HG03520 (cell line): ENCODE measurements around the gene KCNH1.

Experiments used
- ATAC-seq: cut with Tn5 transposase; IDR thresholded peaks from one replicate; pipeline ENCODE4 v1.9.1; 2021; ENCODE audit warnings: mild to moderate bottlenecking, moderate library complexity; ENCODE audit not compliant: unreplicated experiment

KCNH1 gene

GRCh38 chr1:210769473-210769872 lies 364.5 kb downstream of the KCNH1 start:
- ATAC-seq = no peak

- no peak for ATAC-seq
Observed at GRCh38 chr1:210764536-210764935, 369.4 kb downstream of the KCNH1 start.

GRCh38 chr1:210758761-210759160 lies 375.2 kb downstream of the KCNH1 start:
- ATAC-seq = no peak

- no peak for ATAC-seq
Observed at GRCh38 chr1:210758261-210758660, 375.7 kb downstream of the KCNH1 start.

GRCh38 chr1:210757677-210758076 lies 376.3 kb downstream of the KCNH1 start:
- no peak for ATAC-seq

GRCh38 chr1:210755991-210756659 lies 377.8 kb downstream of the KCNH1 start:
- no peak for ATAC-seq

DNA sequence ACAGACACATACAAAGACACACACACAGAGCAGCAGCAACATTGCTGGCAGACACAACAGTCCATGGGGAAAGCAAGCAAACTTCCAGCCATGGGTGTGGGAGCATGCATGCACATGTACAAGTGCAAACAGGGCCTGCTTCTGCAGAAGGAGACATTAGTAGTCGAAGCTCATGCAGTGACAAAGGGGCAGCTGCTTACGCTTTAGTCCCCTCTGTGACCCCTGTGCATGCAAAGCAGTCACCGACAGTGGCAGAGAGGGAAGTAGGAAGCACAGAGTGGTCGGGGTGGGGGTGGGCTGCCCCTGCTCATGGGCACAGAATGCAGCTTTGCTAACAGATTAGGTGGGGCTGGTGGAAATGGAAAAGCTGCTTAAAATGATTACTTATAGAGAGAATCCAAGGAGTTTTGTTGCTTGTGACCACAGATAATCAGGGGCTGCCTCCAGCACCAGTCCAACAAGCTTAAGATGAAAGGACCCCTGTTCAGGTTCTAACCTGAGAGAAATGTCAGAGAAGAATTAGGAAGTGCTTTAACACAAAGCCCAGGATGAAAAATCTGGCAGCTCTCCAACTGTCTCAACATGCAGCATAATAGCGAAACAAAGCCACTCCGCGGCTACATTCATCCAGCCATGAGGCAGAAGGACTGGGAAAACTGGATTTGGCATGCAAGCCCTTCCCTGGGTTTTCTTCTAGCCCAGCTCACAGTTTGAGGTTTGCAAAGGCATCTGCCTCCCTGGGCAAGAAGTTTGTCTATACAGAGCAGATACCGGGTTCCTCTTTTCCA lies 378.9 kb downstream of the KCNH1 start:
- no peak for ATAC-seq

DNA sequence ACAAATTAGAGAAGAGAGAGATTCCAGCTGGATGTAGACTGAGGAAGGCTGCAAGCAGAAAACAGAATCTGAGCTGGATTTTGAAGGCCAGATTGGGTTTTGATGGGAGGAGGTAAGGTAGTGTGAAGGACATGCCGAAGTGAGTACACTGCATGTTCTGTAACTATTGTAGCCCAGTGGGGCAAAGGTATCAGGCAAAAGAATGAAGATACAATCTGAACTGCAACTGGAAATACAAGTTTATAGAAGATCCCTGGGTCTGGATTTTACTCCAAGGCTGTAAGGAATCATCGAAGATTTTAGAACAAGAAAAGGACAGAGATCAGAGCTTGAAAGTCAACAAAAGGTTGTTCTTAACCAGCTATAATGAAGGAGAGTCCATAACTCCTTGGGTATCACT lies 382.0 kb downstream of the KCNH1 start:
- no peak for ATAC-seq

DNA sequence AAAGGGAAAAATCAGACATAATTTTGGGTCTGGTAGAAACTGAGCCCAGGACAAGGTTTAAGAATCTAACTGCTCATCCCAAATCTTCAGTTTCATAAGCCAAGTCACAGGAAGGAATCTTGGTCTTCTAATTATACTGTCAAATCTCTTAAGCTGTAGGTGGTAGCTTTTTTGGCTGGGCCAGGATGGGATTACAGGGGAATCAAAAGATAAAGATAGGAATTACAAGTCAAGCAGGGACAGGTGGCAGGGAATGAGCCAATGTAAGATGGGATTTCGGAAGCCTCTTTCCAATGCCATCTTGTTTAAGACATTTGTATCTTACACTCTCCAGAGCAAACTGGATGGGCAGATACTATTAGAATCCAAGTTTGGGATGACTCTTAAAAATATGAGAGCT lies 383.5 kb downstream of the KCNH1 start:
- no peak for ATAC-seq

DNA sequence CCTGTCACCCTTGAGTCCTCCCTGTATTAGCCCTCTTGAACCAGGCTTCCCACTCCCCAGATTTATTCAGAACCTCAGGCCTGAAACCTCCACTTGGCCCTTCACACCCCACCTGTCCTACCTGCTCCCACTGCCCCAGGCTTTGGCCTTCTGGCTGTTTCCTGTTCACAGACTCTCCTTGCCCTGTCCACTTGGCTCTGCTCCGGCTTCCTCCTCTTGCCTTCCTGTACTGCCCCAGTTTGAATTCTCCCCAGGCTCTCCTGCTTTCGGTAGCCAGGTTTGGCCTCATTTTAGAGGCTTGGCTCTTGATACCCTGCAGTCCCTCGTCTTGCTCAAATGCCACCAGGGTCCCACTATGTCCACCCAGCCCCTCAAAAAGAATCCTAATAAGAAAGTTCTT lies 385.2 kb downstream of the KCNH1 start:
- ATAC-seq = no peak

DNA sequence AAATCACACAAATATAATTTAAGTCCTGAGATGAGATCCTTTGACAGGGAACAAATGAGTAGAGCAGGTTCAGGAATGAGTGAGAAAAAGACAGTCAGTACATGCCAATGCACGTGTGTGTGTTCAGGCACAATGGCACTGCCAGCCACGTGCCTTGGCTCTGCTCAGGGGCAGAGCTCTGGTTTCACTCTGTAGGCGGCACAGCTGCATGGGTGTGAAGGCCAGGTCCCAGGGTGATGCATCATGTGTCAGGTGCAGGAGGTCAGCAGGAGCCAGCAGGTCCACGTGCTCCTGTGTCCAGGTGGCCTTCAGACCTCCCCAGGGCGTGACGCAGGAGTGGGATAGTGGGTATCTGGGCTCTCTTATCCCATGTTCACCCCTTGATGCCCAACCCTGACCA lies 386.1 kb downstream of the KCNH1 start:
- ATAC-seq = no peak

GRCh38 chr1:210747112-210747511 lies 386.8 kb downstream of the KCNH1 start:
- ATAC-seq = no peak

- ATAC-seq = no peak
Observed at GRCh38 chr1:210746024-210746731, 387.8 kb downstream of the KCNH1 start.

GRCh38 chr1:210743038-210743437 lies 390.9 kb downstream of the KCNH1 start:
- ATAC-seq = no peak

GRCh38 chr1:210741564-210741963 lies 392.4 kb downstream of the KCNH1 start:
- ATAC-seq = no peak

DNA sequence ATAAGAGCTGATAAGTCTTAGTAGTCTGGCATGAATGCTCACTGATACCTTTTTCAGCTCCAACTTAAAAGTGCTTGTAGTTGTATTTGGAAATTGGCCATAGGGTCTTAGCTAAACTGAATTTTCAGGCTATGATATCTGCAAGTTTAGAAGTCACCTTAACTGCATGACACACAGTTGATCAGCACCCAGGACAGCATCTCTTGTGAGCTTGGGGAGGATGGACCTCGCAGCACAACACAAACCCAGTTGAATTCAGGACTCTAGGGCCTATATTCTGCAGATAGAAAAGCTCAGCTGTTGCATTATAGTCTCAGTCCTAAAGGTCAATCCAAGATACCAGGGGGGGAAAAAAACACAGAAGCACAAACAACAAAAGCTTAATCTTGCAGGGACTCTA lies 394.3 kb downstream of the KCNH1 start:
- ATAC-seq = no peak

DNA sequence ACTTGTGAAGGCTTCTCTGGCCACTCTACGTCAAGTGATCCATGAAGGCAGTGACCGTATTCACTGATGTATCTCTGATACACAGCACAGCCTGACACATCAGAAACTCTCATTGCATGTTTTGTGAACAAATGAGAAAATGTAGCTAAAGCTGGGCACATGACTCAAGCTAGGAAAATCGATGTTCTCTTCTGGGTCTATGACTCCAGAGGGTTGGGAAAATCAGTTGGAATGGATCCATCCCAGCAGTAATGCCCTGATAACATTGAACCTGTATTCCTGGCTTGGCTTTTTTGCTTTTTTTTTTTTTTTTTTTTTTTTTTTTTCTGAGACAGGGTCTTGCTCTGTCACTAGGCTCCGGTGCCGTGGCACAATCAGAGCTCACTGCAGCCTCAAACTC lies 395.7 kb downstream of the KCNH1 start:
- no peak for ATAC-seq

DNA sequence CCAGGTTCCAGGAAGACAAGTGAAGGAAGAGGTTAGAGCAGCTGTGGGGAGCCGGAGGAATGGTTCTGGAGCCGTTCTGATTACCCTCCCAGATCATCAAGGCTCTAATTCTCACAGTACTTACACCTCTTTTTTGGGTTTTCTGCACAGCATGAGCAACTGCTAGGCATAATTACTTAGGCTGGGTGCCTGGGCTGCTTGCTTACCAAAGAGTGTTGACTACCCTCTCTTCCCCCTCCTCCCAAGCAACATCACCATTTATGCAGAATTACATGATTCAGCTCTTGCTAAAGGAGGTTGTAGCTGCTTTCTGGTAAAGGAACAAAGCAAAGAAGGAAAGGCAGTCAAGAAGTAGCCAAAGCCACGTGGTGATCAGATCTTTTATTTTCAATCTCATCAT lies 397.2 kb downstream of the KCNH1 start:
- ATAC-seq = no peak

- ATAC-seq = no peak
Observed at GRCh38 chr1:210731597-210731996, 402.4 kb downstream of the KCNH1 start.

DNA sequence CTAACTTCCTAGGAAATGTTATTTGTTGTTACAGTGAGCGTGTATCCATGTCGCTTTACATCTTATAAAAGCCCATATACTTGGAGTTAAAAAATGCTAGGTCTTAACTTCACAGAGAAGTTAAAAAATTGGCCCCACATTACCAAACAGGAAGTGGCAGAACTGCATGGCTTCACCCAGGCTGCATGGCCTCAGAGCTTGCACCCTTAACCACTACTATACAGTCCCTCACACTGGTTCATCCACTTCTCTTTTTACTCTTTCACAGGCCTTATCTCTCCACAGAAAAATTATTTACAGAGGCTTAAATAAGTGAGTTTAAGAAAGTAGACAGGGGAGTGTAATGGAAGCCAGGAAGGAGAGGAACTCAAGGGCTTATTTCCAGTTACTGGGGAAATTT lies 402.8 kb downstream of the KCNH1 start:
- ATAC-seq = no peak

DNA sequence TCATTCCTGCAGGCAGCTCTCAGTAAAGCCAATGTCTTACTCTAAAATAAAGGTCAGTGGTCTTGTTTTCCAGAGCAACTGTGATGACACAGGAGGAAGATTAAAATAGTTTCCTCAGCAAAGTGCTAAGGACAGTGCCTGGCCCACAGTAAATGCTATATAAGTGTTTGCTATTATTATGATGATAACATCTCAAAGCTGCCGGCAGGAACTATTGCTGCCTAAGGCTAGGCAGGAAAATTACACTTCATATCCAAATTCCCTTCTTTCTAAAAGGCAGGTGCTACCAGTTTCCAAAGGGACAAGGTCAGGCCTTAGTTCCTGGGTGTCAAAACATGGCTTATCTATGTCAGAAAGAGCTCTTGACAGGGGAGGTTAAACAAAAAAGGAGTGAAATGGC lies 403.9 kb downstream of the KCNH1 start:
- ATAC-seq = no peak
